Mucosa of descending colon (tissue), 3 donors: ENCODE data around the gene SLAMF1. TPM values are rescaled to one million over a fixed set of nuclear protein-coding genes. Genes with fewer than 3 reads are reported as not detected.

Source experiments
- ATAC-seq: fragments of 200-7000 bp; cut with Tn5 transposase; one replicate; pipeline ENCODE4 v1.9.1; 2020; ENCODE audit warnings: mild to moderate bottlenecking, moderate library complexity
- DNase-seq, 3 donors: peaks; one replicate each; pipeline ENCODE4 v3.0.0-alpha.2; 2020
- H3K36me3 ChIP-seq: fragments of 200-600 bp; one replicate; pipeline ENCODE4 v1.8.0; 2021; ENCODE audit warnings: low read depth, mild to moderate bottlenecking
- H3K4me1 ChIP-seq: fragments of 200-600 bp; one replicate; pipeline ENCODE4 v1.8.0; 2021; ENCODE audit warnings: low read depth, mild to moderate bottlenecking
- H3K4me3 ChIP-seq: fragments of 200-600 bp; one replicate; pipeline ENCODE4 v1.8.0; 2021; ENCODE audit warnings: mild to moderate bottlenecking
- H3K9me3 ChIP-seq: fragments of 200-600 bp; one replicate; pipeline ENCODE4 v1.8.0; 2021; ENCODE audit warnings: mild to moderate bottlenecking
- CTCF ChIP-seq: fragments of 200-600 bp; IDR thresholded peaks from one replicate; pipeline ENCODE4 v1.8.0; 2022; ENCODE audit warnings: antibody characterized with exemption, mild to moderate bottlenecking
- intact Hi-C, 2 donors: fragments of 100-400 bp; cut with DNase I in 1 of 2; cut with micrococcal nuclease in 1 of 2; formaldehyde crosslinking; loops; one replicate each; pipeline versions ENCODE4 v1.11.0 to v1.11.1; 2022; cut with DNase I, micrococcal nuclease
- total RNA-seq, 3 donors: library from RNA; stranded (reverse); fragmentation: NEBNext Ultra II Directional in 2 of 3; extraction: Animal tissue kit (Norgen Biotek cat#: 25700) in 2 of 3; gene quantifications; one replicate each; pipeline versions ENCODE4 v1.2.1 to v1.2.4, GENCODE V29; 2021 to 2023
- donor health status: DM: no; HTN: no; CAD: no; lungs with moderate emphysema.
- donor health status: DM: no; HTN: no; CAD: no.
- donor health status: DM: no; HTN: yes; CAD: no.

The SLAMF1 gene
- total RNA-seq, 3 donors from 2014 or later = 1.1 to 2.2 (median 1.6) TPM

GRCh38 chr1:160607011-160607671, 39.7 kb downstream of the SLAMF1 start:
- Histone ChIP-seq H3K36me3 (no peaks in the 10 kb centered on the region), H3K4me1 (no peaks in the 10 kb centered on the region), H3K4me3 (no peak overlapping the region), H3K9me3 (no peaks in the 10 kb centered on the region)
- intact Hi-C loops = loop anchor here in 1 of 2 donors (2.0 kb wide), 1 partner anchor 178 kb away; no protein-coding TSS in a partner anchor
- DNase-seq (peak in 1 of 3 donors; percentile 70), ATAC-seq (peak; percentile 99)
- TF ChIP-seq CTCF = peak; percentile 41

GRCh38 chr1:160606611-160607010, 40.2 kb downstream of the SLAMF1 start:
- intact Hi-C loops = loop anchor here in 1 of 2 donors (2.0 kb wide), 1 partner anchor 178 kb away; no protein-coding TSS in a partner anchor
- TF ChIP-seq CTCF = no peak
- Histone ChIP-seq H3K36me3 (no peaks in the 10 kb centered on the region), H3K4me1 (no peaks in the 10 kb centered on the region), H3K9me3 (peaks cover 2% of the 10 kb centered on the region), H3K4me3 (no peak overlapping the region)
- DNase-seq (no peak), ATAC-seq (no peak)

- TF ChIP-seq CTCF = no peak
- Histone ChIP-seq H3K4me1 (no peaks in the 10 kb centered on the region), H3K9me3 (peaks cover 9% of the 10 kb centered on the region), H3K4me3 (no peak overlapping the region), H3K36me3 (no peaks in the 10 kb centered on the region)
- no peak for DNase-seq
- intact Hi-C loops = loop anchor here in 1 of 2 donors (2.0 kb wide), 1 partner anchor 177 kb away; no protein-coding TSS in a partner anchor
- no peak for ATAC-seq
Measured at GRCh38 chr1:160605792-160606479, 40.9 kb downstream of the SLAMF1 start.

- intact Hi-C loops = no loop called here
- no peak overlapping the region for H3K4me3 ChIP-seq
- ATAC-seq (no peak), DNase-seq (no peak)
- no peak for TF ChIP-seq CTCF
- H3K36me3 ChIP-seq = no peaks in the 10 kb centered on the region
- no peaks in the 10 kb centered on the region for H3K4me1 ChIP-seq
- H3K9me3 ChIP-seq = peaks cover 14% of the 10 kb centered on the region
Measured at GRCh38 chr1:160605205-160605604, 41.6 kb downstream of the SLAMF1 start.

GRCh38 chr1:160597705-160598104, 49.1 kb downstream of the SLAMF1 start:
- DNase-seq (no peak), ATAC-seq (no peak)
- intact Hi-C loops = no loop called here
- Histone ChIP-seq H3K4me3 (no peak overlapping the region), H3K36me3 (no peaks in the 10 kb centered on the region), H3K9me3 (peaks cover 14% of the 10 kb centered on the region), H3K4me1 (no peaks in the 10 kb centered on the region)
- no peak for TF ChIP-seq CTCF
